Measurements from ENCODE around the gene TCF21.
A peak's percentile ranks its signal among the peaks of the same experiment; 100 is the strongest.
"Not testable (repeated sequence)": the region's sequence is repeated elsewhere in the genome, so short reads cannot be mapped to it uniquely, and the experiment has no call there.

The TCF21 gene

GRCh38 chr6:133890711-133891148, 1.8 kb downstream of the TCF21 start:
- DNase-seq = no peak

GRCh38 chr6:133891149-133891926, 2.4 kb downstream of the TCF21 start:
- DNase-seq = peak; percentile 71

GRCh38 chr6:133891927-133892812, 3.3 kb downstream of the TCF21 start:
- DNase-seq = no peak

GRCh38 chr6:133892813-133893691, 4.1 kb downstream of the TCF21 start:
- DNase-seq = no peak

GRCh38 chr6:133893946-133894345, 5.0 kb downstream of the TCF21 start:
- DNase-seq = no peak

- no peak for DNase-seq
Measured at GRCh38 chr6:133894369-133894768, 5.5 kb downstream of the TCF21 start.

- no peak for DNase-seq
Measured at GRCh38 chr6:133894795-133895358, 6.0 kb downstream of the TCF21 start.

- no peak for DNase-seq
Measured at GRCh38 chr6:133895573-133896343, 6.8 kb downstream of the TCF21 start.

- DNase-seq = no peak
Measured at GRCh38 chr6:133896344-133896721, 7.4 kb downstream of the TCF21 start.

GRCh38 chr6:133898263-133898662, 9.3 kb downstream of the TCF21 start:
- no peak for DNase-seq

- no peak for DNase-seq
Measured at GRCh38 chr6:133899556-133899955, 10.6 kb downstream of the TCF21 start.

- no peak for DNase-seq
Measured at GRCh38 chr6:133903855-133904254, 14.9 kb downstream of the TCF21 start.

GRCh38 chr6:133906050-133906449, 17.1 kb downstream of the TCF21 start:
- no peak for DNase-seq

- DNase-seq = peak; percentile 88
Measured at GRCh38 chr6:133916650-133917151, 27.8 kb downstream of the TCF21 start.

- no peak for DNase-seq
Measured at GRCh38 chr6:133917781-133918180, 28.9 kb downstream of the TCF21 start.

GRCh38 chr6:133918208-133918930, 29.5 kb downstream of the TCF21 start:
- peak; percentile 8 for DNase-seq

GRCh38 chr6:133919362-133919761, 30.4 kb downstream of the TCF21 start:
- no peak for DNase-seq

- peak; percentile 72 for DNase-seq
Measured at GRCh38 chr6:133921249-133921859, 32.4 kb downstream of the TCF21 start.

- DNase-seq = peak; percentile 85
Measured at GRCh38 chr6:133923938-133924593, 35.2 kb downstream of the TCF21 start.

- not testable (repeated sequence) for DNase-seq
Measured at GRCh38 chr6:133931221-133931620, 42.3 kb downstream of the TCF21 start.

Measured in NCI-H1105 treated with DMSO at 0.1 percent for 48 hours (cell line).